Activated gamma-delta T cell treated with Interleukin-2 at 50 U/mL for 16 hours (primary cell): ENCODE measurements around the gene DLX6.
"Not testable (repeated sequence)": the region's sequence is repeated elsewhere in the genome, so short reads cannot be mapped to it uniquely, and the experiment has no call there.

Experiments
- DNase-seq: peaks from one replicate; pipeline ENCODE4 v3.0.0-alpha.2; 2020

Gene DLX6

GRCh38 chr7:97024209-97025129, 19.1 kb downstream of the DLX6 start, which contains the start of gene DLX5:
Gene DLX5 (minus strand): TSS chr7:97024831. CDS start chr7:97024623, 208 bp downstream.
- no peak for DNase-seq

DNA sequence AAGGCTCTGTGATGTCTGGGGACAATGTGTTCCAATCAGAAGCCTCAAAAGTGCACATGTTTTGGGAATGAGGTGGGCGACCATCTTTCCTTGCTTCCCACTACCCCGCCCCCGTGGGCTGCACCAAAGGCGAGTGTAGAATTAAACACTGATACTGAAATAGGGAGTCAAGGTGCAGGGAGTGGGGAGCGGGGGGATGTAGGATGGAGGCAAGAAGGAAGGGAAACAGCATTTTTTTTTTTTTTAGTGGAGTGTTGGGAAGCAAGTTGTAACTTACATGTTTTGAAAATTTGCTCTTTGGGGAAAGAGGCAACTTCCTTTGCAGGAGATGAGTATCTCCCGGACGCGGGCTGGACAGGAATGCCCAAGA, 19.8 kb downstream of the DLX6 start:
- DNase-seq: no peak

DNA sequence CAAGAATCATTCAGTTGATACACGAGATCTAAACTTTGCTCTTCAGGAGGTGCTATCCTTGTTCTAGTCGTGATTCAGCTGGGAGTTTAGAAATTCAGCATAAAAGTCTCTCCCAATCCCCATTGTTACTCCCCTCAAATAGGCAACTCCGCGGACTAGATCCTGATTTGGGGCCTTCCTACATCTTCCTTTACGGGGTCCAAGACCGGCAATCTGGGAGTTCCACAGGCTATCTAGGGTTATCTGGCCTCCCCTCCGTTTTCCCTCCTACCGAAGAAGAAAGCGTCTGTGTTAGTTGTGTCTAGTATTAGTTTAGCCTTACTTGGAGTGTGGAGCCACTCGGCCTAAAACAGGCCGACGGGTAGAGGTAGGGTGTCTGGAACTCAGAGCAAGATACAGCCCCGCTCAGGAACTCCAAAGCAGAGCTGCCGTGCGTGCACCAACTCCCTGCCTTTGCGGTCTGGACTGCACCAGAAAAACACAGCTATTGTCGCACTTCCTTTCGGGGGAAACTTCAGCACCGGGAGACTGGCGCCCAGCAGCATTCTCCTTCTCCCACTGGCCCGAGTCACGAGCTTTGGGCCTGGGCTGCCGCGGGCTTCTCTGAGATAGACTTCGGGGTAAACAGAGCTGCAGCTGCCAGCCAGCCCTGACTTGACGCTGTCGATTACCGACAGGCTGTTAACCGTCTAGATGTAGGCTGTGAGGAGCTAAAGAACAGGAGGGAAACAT, 20.8 kb downstream of the DLX6 start:
- no peak for DNase-seq

DNA sequence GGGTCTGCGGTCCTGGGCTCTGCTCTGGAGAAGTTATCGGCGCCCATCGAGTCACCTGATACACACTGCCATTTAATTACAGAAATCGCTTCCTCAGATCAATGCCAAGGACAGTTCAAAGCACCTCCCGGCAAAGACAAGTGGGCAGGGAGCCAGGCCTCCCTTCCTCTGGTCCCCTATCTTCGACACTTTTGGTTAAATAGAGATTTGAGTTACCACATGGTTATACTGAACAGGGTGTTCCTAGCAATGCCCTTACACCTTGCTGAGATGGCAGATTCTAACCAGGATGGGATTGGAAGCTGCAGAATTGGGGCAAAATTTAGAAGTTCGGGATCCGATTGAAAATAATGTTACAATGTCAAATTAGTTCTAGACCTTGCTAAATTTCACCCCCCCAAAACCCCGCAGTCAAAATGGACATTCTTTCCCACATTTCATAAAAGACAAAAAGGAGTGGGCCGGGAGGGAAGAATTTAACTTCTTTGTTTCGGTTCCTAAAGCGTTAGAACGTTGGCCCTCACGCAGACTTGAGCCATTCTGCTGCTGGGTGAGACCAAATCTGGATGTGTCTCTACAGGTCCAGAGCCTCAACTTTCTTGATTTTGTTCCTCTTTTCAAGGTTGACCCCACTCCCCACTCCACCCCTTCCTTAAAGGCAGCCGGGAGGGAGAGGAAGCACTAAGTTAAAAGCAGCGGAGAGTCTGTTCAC, 21.5 kb downstream of the DLX6 start:
- DNase-seq: no peak

DNA sequence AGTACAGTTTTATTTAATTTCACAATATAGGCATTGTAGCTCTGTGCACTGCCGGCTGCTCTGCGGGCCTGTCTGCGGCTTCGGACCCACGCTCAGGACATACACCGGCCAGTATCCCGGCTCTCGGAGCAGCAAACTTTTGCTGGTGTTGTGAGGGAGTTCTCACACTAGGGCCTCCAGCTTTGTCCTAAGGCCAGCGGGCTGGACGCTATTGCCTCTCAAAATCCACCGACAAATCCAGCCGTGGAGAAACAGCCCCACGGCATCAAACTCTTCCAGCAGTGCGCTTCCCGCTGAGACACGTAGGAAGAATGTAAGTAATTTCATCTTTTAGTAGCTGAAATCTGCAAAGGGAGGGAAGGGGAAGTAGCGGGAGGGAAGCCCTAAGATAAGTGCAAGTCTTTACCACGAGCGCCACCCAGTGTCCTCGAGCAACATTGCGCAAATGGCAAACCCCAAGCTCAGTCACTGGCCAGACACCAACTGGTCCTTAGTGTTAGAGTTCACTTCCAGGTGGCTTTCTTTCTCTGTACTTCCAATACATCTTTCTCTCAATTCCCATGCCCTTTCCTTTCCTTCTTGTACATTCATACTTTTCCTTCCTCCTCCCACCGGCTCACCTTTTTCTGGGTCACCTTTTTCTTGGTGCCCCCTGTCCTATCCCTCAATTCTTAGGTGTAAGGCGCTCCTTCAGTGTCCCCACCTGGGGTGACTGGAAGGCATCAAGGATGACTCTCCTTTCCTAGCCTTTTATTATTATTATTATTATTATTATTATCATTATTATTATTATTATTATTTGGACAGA, 22.3 kb downstream of the DLX6 start:
- DNase-seq: peak; percentile 56

DNA sequence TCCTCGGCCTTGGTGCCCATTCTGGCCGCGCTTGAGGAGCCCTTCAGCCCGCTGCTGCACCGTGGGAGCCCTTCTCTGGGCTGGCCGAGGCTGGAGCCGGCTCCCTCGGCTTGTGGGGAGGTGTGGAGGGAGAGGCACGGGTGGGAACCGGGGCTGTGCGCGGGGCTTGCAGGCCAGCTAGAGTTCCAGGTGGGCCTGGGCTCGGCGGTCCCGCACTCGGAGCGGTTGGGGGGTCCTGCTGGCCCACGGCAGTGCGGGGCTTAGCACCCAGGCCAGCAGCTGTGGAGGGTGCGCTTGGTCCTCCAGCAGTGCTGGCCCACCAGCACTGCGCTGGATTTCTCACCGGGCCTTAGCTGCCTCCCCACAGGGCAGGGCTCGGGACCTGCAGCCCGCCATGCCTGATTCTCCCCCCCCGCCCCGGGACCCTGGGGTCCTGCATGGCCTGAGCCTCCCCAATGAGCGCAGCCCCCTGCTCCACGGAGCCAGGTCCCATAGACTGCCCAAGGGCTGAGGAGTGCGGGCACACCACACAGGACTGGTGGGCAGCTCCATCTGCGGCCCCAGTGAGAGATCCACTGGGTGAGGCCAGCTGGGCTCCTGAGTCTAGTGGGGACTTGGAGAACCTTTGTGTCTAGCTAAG, 29.0 kb downstream of the DLX6 start:
- DNase-seq: not testable (repeated sequence)

DNA sequence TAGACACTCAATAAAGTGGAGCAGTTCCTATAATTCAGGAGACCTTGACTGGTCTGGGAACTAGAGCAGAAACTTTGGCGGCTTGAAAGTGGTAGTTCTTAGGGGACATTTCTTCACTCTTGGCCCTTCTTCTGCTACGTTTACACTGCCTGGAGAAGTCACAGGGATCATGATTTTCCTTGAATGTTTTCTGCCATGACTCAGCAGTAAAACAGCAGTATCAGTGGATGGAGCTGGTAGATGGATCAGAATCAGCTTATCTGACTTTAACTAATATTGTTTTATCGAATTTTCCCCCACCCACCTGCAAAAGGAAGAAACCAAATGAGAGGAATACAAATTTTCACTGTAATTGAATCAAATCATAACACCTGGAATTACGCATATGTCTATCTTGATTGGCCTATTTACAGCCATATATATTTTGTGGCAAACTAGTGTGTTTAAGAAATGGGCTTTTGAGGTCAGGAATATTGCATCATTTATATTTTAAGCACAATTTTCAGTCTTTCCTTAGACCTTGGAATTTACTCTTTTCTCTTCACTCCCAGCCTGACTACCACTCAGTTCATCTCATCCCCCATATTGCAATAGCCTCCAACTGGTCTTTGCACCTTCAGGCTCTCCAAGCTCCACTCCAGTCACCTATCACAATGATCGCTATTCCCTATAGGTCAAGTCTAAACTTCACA, 34.2 kb downstream of the DLX6 start:
- no peak for DNase-seq

GRCh38 chr7:97043281-97043680, 37.9 kb downstream of the DLX6 start:
- DNase-seq: no peak
